Calu3 (cell line): ENCODE results near the gene CORO1C. TPM values are rescaled to one million over a fixed set of nuclear protein-coding genes. Genes with fewer than 3 reads are reported as not detected.

Source experiments
- BruUV-seq: library from RNA; stranded (reverse); fragments of 400-500 nt; replicated peaks from 2 replicates; lab custom pipeline; 2021; lab: Mats Ljungman, UMichigan
- CTCF ChIA-PET: fragments of 300-600 bp; sonication (Branson Sonifier 250); formaldehyde crosslinking; loops from one replicate; lab custom pipeline; 2022; ENCODE audit warnings: antibody characterized with exemption; lab: Charles Lee
- DNase-seq: peaks from one replicate; pipeline ENCODE4 v3.0.0; 2022
- H3K27ac Mint-ChIP-seq: one replicate; pipeline ENCODE4 v1.8.0; 2022; ENCODE audit warnings: mixed read lengths; ENCODE audit not compliant: unreplicated experiment
- H3K27me3 Mint-ChIP-seq: one replicate; pipeline ENCODE4 v1.8.0; 2022; ENCODE audit warnings: mixed read lengths; ENCODE audit not compliant: unreplicated experiment
- H3K36me3 Mint-ChIP-seq: one replicate; pipeline ENCODE4 v1.8.0; 2022; ENCODE audit warnings: mild to moderate bottlenecking, moderate library complexity, mixed read lengths; ENCODE audit not compliant: insufficient read depth, unreplicated experiment
- H3K4me1 Mint-ChIP-seq: one replicate; pipeline ENCODE4 v1.8.0; 2022; ENCODE audit warnings: mild to moderate bottlenecking, low read depth, mixed read lengths; ENCODE audit not compliant: unreplicated experiment
- H3K4me3 Mint-ChIP-seq: one replicate; pipeline ENCODE4 v1.8.0; 2022; ENCODE audit warnings: mild to moderate bottlenecking, low read depth, moderate library complexity, mixed read lengths; ENCODE audit not compliant: unreplicated experiment
- H3K9me3 Mint-ChIP-seq: one replicate; pipeline ENCODE4 v1.8.0; 2022; ENCODE audit warnings: low read depth, mixed read lengths; ENCODE audit not compliant: unreplicated experiment
- intact Hi-C: fragments of 100-400 bp; cut with micrococcal nuclease; formaldehyde crosslinking; loops from one replicate; pipeline ENCODE4 v1.10.0; 2022; ENCODE audit not compliant: unreplicated experiment
- total RNA-seq: library from RNA; stranded (reverse); gene quantifications from 2 replicates; pipeline ENCODE4 v1.2.3, GENCODE V29; 2022
- TF ChIP-seq, protein P1 (sequence below): fragments of 200-600 bp; IDR thresholded peaks from one replicate; pipeline ENCODE4 v1.8.0; 2022; ENCODE audit warnings: antibody characterized with exemption; ENCODE audit not compliant: unreplicated experiment

Gene CORO1C
- total RNA-seq, 1 experiment from 2014 or later = 252 TPM

DNA sequence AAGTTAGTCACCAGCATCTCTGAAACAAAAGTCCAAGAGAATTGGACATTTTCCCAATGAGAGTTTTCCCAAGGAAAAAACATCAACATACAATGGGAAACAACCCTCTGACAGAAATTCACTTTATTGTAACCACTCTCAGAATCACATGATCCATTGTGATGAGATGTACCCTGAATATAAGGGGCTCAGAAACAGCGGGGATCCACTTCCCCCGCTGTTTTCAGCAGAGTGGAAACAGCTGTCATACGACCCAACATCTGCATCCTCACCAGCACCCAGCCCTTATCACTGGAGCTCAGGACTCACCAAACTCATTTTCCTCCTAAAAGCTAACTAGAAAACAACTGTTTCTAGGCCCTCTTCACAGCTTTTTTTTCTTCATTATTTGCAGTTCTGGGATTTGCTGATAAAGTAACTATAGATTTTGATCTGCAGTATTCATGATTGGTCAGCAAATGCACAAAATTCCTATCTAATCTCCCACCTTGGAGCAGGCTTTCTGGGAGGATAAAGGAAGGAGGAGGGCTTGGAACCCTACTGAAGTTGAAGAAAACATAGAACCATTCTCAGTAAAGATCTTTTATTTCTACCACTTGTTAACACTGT lies 31.3 kb downstream of the CORO1C start:
- Mint-ChIP-seq H3K4me1 (peaks cover 47% of the 10 kb centered on the region), H3K27ac (peak overlapping the region; percentile 16), H3K36me3 (peaks cover 47% of the 10 kb centered on the region), H3K27me3 (no peaks in the 10 kb centered on the region), H3K4me3 (no peak overlapping the region), H3K9me3 (peaks cover 2% of the 10 kb centered on the region)
- TF ChIP-seq, protein P1, sequence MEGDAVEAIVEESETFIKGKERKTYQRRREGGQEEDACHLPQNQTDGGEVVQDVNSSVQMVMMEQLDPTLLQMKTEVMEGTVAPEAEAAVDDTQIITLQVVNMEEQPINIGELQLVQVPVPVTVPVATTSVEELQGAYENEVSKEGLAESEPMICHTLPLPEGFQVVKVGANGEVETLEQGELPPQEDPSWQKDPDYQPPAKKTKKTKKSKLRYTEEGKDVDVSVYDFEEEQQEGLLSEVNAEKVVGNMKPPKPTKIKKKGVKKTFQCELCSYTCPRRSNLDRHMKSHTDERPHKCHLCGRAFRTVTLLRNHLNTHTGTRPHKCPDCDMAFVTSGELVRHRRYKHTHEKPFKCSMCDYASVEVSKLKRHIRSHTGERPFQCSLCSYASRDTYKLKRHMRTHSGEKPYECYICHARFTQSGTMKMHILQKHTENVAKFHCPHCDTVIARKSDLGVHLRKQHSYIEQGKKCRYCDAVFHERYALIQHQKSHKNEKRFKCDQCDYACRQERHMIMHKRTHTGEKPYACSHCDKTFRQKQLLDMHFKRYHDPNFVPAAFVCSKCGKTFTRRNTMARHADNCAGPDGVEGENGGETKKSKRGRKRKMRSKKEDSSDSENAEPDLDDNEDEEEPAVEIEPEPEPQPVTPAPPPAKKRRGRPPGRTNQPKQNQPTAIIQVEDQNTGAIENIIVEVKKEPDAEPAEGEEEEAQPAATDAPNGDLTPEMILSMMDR = no peak
- CTCF ChIA-PET = interaction anchor here (0.6 kb wide), 1 partner anchor 150 kb away, joined by 3 read pairs; no protein-coding TSS in a partner anchor
- intact Hi-C loops = no loop called here
- BruUV-seq = no TSS peak
- no peak for DNase-seq

GRCh38 chr12:108697905-108698304 lies 33.4 kb downstream of the CORO1C start:
- no TSS peak for BruUV-seq
- TF ChIP-seq, protein P1 = no peak
- intact Hi-C loops = no loop called here
- peaks cover 2% of the 10 kb centered on the region for H3K9me3 Mint-ChIP-seq
- no peak overlapping the region for H3K27ac Mint-ChIP-seq
- CTCF ChIA-PET = no interaction called here
- peaks cover 56% of the 10 kb centered on the region for H3K4me1 Mint-ChIP-seq
- DNase-seq = no peak
- no peak overlapping the region for H3K4me3 Mint-ChIP-seq
- H3K27me3 Mint-ChIP-seq = no peaks in the 10 kb centered on the region
- peaks cover 58% of the 10 kb centered on the region for H3K36me3 Mint-ChIP-seq

DNA sequence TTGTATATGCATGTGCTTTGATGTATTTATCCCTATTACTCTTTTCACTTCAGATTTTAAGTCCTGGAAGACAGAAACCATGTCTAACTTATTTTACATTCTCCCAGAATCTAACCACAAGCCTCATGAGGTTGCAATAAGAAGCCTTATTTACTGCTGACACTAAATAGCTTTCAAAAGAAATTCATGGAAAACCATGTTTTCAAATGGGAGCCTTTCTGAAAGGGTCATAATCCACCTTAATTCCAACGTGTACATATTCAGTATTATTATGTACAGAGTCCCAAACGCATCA lies 34.4 kb downstream of the CORO1C start:
- CTCF ChIA-PET = no interaction called here
- Mint-ChIP-seq H3K9me3 (peaks cover 2% of the 10 kb centered on the region), H3K4me1 (peaks cover 59% of the 10 kb centered on the region), H3K27ac (peak overlapping the region; percentile 45), H3K27me3 (no peaks in the 10 kb centered on the region), H3K36me3 (peaks cover 68% of the 10 kb centered on the region), H3K4me3 (no peak overlapping the region)
- no peak for DNase-seq
- TF ChIP-seq, protein P1 = no peak
- no TSS peak for BruUV-seq
- intact Hi-C loops = no loop called here

DNA sequence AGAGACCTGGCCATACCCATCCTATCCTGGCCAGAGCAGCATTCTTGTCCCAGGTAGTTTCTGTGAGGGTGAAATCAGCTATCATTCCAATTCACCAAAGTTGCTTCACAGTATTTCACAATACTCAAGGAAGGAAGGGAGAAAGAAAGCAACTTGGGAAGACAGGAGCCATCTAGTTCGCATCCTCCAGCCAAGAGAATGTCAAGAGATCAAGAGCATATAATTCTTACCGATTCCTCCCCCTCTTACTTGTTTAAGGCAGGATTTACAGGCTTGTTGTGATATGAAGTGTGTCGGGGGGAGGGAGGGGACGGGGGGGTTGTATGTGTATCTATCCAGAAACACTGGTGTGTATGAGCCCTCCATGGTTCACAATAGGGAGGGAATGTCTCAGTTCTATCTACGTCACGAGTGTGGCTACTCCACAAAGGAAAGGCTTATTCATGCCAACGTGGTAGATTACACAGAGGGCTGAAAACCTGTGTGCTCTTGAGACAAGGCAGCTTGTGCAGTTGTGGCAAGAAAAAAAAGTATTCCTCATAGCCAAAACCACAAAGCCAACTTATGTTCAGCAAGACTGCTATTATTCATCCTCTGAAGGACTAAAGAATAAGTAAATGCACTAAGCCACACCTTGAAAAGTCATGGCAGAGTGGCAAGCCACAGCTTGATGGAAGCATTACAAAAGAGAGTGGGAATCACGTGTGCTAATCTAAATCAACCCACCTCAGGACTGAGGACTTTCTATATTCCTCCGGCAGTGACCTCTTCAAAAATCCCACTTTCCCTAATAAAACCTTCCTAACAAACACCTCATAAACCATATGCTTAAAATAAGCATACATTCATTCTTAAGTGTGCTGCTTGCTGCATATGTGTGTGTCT lies 35.0 kb downstream of the CORO1C start:
- Mint-ChIP-seq H3K27ac (peak overlapping the region; percentile 45), H3K4me1 (peaks cover 59% of the 10 kb centered on the region), H3K9me3 (peaks cover 2% of the 10 kb centered on the region), H3K36me3 (peaks cover 73% of the 10 kb centered on the region), H3K4me3 (no peak overlapping the region), H3K27me3 (no peaks in the 10 kb centered on the region)
- no peak for DNase-seq
- CTCF ChIA-PET = interaction anchor here (0.6 kb wide), 2 partner anchors 28 to 153 kb away, joined by 3 to 4 read pairs; no protein-coding TSS in a partner anchor
- no TSS peak for BruUV-seq
- intact Hi-C loops = no loop called here
- TF ChIP-seq, protein P1 = no peak
